Astrocyte (in vitro differentiated cells and primary cell): ENCODE data around the gene ARHGAP26. TPM values are rescaled to one million over a fixed set of nuclear protein-coding genes. Genes with fewer than 3 reads are reported as not detected.

Experiments
- DNase-seq: peaks from one replicate; pipeline ENCODE4 v3.0.0-alpha.2; 2010; ENCODE audit warnings: low read depth
- FAIRE-seq: peaks from 2 replicates; lab custom pipeline; 2011; peaks lifted over from hg19 to GRCh38; lab: Jason Lieb, UNC
- H2AFZ ChIP-seq: 2 replicates; pipeline ENCODE4 v1.6.0; 2012; ENCODE audit warnings: low read depth, low read length, inconsistent platforms
- H3K27ac ChIP-seq: 2 replicates; pipeline ENCODE4 v1.5.1; 2011; ENCODE audit warnings: low read depth, low read length, inconsistent platforms
- H3K27me3 ChIP-seq: 2 replicates; pipeline ENCODE4 v1.6.0; 2011; ENCODE audit warnings: low read length, inconsistent platforms; ENCODE audit not compliant: insufficient read depth
- H3K36me3 ChIP-seq: 2 replicates; pipeline ENCODE4 v1.5.1; 2011; ENCODE audit warnings: low read length, inconsistent platforms; ENCODE audit not compliant: insufficient read depth
- H3K4me1 ChIP-seq: 2 replicates; pipeline ENCODE4 v1.5.1; 2011; ENCODE audit warnings: low read length, inconsistent platforms; ENCODE audit not compliant: insufficient read depth
- H3K4me2 ChIP-seq: 2 replicates; pipeline ENCODE4 v1.6.0; 2012; ENCODE audit warnings: low read length, inconsistent platforms
- H3K4me3 ChIP-seq: 2 replicates; pipeline ENCODE4 v1.5.1; 2011; ENCODE audit warnings: low read depth, mild to moderate bottlenecking, low read length, inconsistent platforms; ENCODE audit not compliant: insufficient read depth
- H3K79me2 ChIP-seq: 2 replicates; pipeline ENCODE4 v1.6.0; 2012; ENCODE audit warnings: mild to moderate bottlenecking, low read length, inconsistent platforms; ENCODE audit not compliant: insufficient read depth
- H3K9ac ChIP-seq: 2 replicates; pipeline ENCODE4 v1.6.0; 2012; ENCODE audit warnings: mild to moderate bottlenecking, low read length, inconsistent platforms
- H3K9me3 ChIP-seq: 2 replicates; pipeline ENCODE4 v1.5.1; 2012; ENCODE audit warnings: low read depth, mild to moderate bottlenecking, low read length, inconsistent platforms; ENCODE audit not compliant: insufficient read depth
- H4K20me1 ChIP-seq: 2 replicates; pipeline ENCODE4 v1.6.0; 2012; ENCODE audit warnings: low read length, inconsistent platforms; ENCODE audit not compliant: insufficient read depth
- H3K27ac Mint-ChIP-seq: one replicate; pipeline ENCODE4 v1.8.0; 2021; ENCODE audit warnings: mild to moderate bottlenecking, mixed read lengths; ENCODE audit not compliant: unreplicated experiment
- H3K27me3 Mint-ChIP-seq: one replicate; pipeline ENCODE4 v1.8.0; 2021; ENCODE audit warnings: low read depth, mixed read lengths; ENCODE audit not compliant: unreplicated experiment
- H3K36me3 Mint-ChIP-seq: one replicate; pipeline ENCODE4 v1.8.0; 2021; ENCODE audit warnings: low read depth, mixed read lengths; ENCODE audit not compliant: unreplicated experiment
- H3K4me1 Mint-ChIP-seq: one replicate; pipeline ENCODE4 v1.8.0; 2021; ENCODE audit warnings: low read depth, mixed read lengths; ENCODE audit not compliant: unreplicated experiment
- H3K4me3 Mint-ChIP-seq: one replicate; pipeline ENCODE4 v1.8.0; 2021; ENCODE audit warnings: mild to moderate bottlenecking, moderate library complexity, mixed read lengths; ENCODE audit not compliant: unreplicated experiment
- H3K9me3 Mint-ChIP-seq: one replicate; pipeline ENCODE4 v1.8.0; 2021; ENCODE audit warnings: mild to moderate bottlenecking, mixed read lengths; ENCODE audit not compliant: unreplicated experiment
- EZH2 ChIP-seq: IDR thresholded peaks from 2 replicates; pipeline ENCODE4 v1.6.1; 2012; ENCODE audit warnings: mild to moderate bottlenecking, low read length, inconsistent platforms; ENCODE audit not compliant: insufficient read depth
- total RNA-seq: library from RNA; stranded (reverse); gene quantifications from 2 replicates; pipeline ENCODE4 v1.2.1, GENCODE V29; 2021
- TF ChIP-seq, protein P1 (sequence below): IDR thresholded peaks from 2 replicates; pipeline ENCODE4 v1.5.1; 2011; ENCODE audit warnings: low read depth, mild to moderate bottlenecking, inconsistent platforms, low read length, moderate library complexity; ENCODE audit not compliant: insufficient read depth

The ARHGAP26 gene
- total RNA-seq, 1 donor from 2014 or later, result 5.6 TPM

DNA sequence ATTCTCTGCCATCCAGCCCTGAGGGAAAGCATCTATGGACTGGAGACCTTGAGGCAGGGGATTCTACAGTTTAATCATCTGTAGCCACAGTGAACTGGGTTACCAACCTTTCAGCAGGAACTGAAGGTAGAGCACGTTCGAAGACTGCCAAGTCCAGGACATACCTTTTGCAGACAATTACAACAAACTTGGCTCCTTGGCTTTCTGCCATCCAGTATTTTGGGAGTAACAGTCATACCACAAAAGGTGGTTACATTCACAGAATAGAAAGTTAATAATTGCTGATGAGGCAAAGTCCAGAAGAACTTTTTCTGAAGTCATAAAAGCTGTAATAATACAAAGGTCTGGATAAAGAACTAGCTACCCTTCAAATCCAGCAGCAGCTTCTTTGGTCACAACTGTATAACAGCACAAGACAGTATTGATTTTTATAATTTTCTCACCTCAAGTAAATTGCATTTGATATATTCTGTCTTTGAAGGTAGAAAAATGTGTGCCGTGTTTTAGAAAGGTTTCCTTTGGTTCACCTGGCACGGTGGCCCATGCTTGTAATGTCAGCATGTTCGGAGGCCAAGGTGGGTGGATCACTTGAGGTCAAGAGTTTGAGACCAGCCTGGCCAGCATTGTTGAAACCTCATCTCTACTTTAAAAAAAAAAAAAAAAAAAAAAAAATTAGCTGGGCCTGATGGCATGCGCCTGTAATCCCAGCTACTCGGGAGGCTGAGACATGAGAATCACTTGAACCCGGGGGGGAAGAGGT is 396.7 kb downstream of the ARHGAP26 start:
- Mint-ChIP-seq H3K36me3 (peaks cover 3% of the 10 kb centered on the region), H3K27ac (no peak overlapping the region), H3K4me3 (no peak overlapping the region), H3K9me3 (peaks cover 3% of the 10 kb centered on the region), H3K4me1 (peaks cover 1% of the 10 kb centered on the region), H3K27me3 (no peaks in the 10 kb centered on the region)
- TF ChIP-seq, protein P1, sequence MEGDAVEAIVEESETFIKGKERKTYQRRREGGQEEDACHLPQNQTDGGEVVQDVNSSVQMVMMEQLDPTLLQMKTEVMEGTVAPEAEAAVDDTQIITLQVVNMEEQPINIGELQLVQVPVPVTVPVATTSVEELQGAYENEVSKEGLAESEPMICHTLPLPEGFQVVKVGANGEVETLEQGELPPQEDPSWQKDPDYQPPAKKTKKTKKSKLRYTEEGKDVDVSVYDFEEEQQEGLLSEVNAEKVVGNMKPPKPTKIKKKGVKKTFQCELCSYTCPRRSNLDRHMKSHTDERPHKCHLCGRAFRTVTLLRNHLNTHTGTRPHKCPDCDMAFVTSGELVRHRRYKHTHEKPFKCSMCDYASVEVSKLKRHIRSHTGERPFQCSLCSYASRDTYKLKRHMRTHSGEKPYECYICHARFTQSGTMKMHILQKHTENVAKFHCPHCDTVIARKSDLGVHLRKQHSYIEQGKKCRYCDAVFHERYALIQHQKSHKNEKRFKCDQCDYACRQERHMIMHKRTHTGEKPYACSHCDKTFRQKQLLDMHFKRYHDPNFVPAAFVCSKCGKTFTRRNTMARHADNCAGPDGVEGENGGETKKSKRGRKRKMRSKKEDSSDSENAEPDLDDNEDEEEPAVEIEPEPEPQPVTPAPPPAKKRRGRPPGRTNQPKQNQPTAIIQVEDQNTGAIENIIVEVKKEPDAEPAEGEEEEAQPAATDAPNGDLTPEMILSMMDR, result no peak
- TF ChIP-seq EZH2, result no peak
- Histone ChIP-seq H3K4me3 (no peak overlapping the region), H3K36me3 (no peaks in the 10 kb centered on the region), H3K4me1 (no peaks in the 10 kb centered on the region), H3K79me2 (no peaks in the 10 kb centered on the region), H4K20me1 (no peaks in the 10 kb centered on the region), H2AFZ (no peak overlapping the region), H3K9me3 (no peaks in the 10 kb centered on the region), H3K27me3 (no peaks in the 10 kb centered on the region), H3K9ac (no peak overlapping the region), H3K27ac (no peak overlapping the region), H3K4me2 (no peak overlapping the region)
- DNase-seq, result no peak
- FAIRE-seq, result no peak

DNA sequence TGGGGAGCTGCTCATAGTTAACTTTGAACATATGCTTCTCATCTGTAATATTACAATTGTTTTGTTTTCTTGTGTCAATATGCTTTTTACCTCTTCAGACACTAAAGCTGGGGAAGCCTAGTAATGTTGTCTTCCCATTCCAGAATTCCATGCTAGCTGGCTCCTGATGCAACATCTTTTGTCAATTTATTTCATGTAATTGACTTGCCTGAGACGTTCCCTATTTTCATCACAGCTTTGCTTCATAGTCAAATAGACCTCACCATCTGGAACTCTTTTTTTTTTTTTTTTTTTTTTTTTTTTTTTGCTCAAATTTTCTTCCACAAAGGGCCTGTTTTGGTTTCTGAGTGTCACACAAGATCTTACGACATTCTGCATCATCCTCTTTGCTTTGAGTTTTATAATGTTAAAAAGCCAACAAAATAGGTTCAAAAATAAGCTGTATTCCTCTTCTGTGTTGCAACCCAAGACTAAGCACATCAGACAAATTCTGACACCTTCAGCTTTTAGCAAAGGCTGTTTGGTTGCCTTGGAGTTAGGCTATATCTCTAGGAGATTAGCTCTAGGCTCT is 398.1 kb downstream of the ARHGAP26 start:
- no peak overlapping the region for H3K27ac ChIP-seq
- H3K36me3 ChIP-seq, result no peaks in the 10 kb centered on the region
- H3K27me3 ChIP-seq, result no peaks in the 10 kb centered on the region
- Mint-ChIP-seq H3K36me3 (peaks cover 3% of the 10 kb centered on the region), H3K4me3 (no peak overlapping the region), H3K4me1 (peaks cover 1% of the 10 kb centered on the region), H3K27ac (no peak overlapping the region), H3K27me3 (no peaks in the 10 kb centered on the region), H3K9me3 (no peaks in the 10 kb centered on the region)
- no peaks in the 10 kb centered on the region for H4K20me1 ChIP-seq
- FAIRE-seq, result no peak
- TF ChIP-seq, protein P1, result no peak
- no peak for TF ChIP-seq EZH2
- H3K79me2 ChIP-seq, result no peaks in the 10 kb centered on the region
- H3K9ac ChIP-seq, result no peak overlapping the region
- H3K4me1 ChIP-seq, result no peaks in the 10 kb centered on the region
- DNase-seq, result no peak
- no peaks in the 10 kb centered on the region for H3K9me3 ChIP-seq
- H3K4me3 ChIP-seq, result no peak overlapping the region
- H3K4me2 ChIP-seq, result no peak overlapping the region
- H2AFZ ChIP-seq, result no peak overlapping the region
